ENCODE measurements around the gene SULT6B1.

GRCh38 chr2:37219046-37219445 lies 30.6 kb upstream of the SULT6B1 start:
- no peak for TF ChIP-seq CTCF (IDR thresholded peaks at IDR 0.05)
- no peak for TF ChIP-seq POLR2A (IDR thresholded peaks at IDR 0.05)
- no peak for TF ChIP-seq EP300 (IDR thresholded peaks at IDR 0.05)
